HG03342 (cell line): ENCODE data around the gene NXNL2.
A peak's percentile ranks its signal among the peaks of the same experiment; 100 is the strongest.

ENCODE experiments used
- ATAC-seq: cut with Tn5 transposase; IDR thresholded peaks from one replicate; pipeline ENCODE4 v1.9.1; 2021; ENCODE audit warnings: mild to moderate bottlenecking, moderate library complexity; ENCODE audit not compliant: unreplicated experiment

The NXNL2 gene

DNA sequence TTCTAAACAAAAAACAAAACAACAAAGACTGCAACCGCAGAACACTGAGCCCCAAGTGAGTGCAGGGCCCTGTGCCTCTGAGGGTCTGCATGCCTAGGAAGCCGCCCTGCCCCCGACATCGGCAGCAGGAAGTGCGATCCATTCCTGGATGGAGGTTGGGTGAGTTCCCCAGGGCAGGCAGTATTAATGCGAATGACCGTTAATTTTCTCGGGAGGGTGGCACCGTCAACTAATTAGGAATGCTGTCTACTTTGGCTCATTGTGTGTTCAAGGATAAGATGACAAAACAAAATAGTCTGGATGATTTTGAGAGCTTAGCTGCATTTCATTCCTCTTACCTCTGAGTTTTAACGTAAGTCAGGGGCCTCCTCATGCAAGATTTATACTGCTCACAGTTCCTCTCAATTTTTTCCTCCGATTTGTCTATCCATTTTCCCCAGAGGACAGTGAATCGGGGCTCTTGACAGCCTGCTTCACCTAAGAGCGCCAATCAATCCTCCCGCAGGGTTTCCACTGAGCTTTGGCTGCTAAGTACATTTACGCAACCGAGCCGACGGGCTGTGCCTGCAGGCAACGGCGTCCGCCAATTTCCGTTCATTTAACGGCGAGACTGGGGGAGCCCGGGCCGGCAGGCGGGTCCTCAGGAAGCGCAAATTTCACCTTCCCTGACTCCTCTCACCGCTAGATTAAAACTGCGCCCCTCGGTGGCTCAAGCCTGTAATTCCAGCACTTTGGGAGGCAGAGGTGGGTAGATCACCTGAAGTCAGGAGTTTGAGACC lies 2.9 kb upstream of the NXNL2 start:
- ATAC-seq, result no peak

DNA sequence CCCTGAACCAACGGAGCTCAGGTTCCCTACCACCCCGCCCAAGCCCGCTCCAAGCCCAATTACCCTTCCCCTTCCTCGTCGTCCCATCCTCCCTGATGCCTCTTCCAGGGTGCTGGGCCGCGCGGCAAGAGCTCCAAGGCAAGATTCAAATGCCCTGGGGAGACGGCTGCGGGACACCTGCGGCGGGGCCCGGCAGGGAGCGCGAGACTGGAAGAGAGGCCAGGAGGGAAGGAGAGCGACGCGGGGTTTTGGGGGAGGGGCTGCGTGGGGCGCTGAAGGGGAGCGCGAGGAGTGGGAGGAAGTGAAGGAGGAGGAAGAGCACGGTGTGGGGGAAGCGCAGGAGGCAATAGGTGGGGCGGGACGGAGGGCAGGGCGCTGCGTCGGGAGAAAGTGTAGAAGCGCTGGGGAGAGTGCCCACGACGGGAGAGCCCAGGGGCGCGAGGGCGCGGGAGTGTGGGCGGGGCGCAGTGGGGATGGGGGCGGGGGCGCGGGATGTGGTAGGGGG lies 975 bp upstream of the NXNL2 start:
- no peak for ATAC-seq

DNA sequence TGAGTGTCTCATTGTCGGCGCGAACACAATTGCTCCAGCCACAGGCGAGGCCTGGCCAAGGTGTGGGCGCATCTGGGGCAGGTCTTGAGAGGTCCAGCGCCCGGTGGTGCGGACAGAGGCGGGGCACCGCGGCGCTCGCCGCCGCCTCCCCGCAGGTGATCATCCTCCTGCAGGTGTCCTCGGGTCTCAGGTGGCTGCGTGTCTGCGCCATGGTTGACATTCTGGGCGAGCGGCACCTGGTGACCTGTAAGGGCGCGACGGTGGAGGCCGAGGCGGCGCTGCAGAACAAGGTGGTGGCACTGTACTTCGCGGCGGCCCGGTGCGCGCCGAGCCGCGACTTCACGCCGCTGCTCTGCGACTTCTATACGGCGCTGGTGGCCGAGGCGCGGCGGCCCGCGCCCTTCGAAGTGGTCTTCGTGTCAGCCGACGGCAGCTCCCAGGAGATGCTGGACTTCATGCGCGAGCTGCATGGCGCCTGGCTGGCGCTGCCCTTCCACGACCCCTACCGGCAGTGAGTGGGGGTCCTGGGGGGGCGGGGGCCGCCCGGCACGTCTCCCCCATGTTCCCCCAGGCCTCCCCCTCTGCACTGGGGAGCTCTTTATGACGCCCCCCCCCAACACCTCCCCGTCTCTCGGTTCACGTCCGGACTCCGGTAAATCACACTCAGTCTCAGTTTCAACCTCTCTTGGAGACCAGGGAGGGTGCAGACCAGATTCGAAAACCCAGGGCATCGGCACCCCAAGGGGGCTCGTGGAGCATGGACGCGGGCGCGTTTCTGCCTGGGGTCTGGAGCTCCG lies 446 bp downstream of the NXNL2 start:
- ATAC-seq, result no peak

DNA sequence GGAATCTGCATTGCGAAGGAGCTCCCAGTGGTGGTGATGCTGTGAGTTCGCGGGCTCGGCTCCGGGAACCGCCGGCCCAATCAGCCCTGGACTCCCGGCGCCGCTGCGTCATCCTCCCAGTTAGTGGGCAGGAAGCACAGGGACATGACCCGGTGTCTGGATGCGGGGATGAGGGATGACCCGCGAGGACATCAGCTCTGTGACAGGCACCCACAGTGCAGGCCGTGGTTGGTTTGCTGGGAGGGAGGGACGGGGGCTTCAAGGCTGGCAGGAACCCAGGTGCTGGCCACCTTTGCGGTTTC lies 996 bp downstream of the NXNL2 start:
- no peak for ATAC-seq

DNA sequence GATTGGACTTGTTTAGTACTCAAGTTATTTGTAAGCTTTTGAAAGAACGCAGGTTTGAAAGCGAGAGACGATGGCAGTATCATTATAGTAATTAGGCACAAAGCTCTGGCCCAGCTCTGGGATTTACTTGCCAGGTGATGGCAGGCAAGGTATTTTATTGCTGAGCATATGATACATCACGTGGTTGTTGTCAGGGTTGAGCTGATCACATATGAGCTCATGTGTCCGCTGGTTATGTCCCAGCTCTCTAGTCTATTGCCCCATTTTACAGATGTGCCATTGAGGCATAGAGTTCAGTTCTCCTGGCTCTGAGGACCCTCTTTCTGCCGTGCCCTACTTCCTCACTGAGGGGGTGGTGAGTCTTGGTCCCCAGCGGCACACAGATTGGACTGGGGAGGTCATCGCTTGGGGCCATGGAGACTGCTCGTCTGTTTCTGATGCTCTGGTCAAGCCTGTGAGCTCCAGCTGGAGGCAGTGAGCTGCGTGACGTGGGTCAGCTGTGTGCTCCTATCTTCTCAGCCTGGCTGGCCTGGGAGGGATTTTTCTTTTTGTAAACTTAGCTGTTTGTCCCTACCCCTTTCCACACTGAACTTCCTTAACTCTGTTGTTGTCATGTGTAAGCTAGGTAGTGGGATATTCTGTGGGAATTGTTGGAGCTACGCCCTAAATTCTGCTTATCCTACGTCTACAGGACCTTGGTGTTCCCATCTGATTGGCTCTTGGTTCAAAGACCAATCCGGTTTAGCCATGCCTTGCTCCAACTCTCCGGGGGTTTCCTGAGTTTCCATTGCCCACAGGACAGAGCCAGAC lies 2.2 kb downstream of the NXNL2 start:
- ATAC-seq, result no peak

DNA sequence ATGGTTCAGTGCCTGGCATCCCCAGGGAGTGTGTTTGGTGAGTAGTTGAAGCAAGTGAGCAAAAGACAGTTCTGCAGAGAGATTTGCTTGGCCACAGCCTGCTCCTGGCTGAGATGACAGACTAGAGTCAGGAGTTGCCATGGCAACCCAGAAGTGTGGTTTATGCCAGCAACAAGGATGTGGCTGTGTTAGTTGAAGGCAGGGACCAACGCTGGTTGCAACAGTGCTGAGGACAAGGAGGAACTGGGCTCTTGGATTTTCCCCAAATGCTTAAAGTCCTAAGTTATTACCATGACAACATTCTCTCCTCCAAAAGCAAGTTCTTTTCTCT lies 2.7 kb downstream of the NXNL2 start:
- ATAC-seq, result peak; percentile 50

DNA sequence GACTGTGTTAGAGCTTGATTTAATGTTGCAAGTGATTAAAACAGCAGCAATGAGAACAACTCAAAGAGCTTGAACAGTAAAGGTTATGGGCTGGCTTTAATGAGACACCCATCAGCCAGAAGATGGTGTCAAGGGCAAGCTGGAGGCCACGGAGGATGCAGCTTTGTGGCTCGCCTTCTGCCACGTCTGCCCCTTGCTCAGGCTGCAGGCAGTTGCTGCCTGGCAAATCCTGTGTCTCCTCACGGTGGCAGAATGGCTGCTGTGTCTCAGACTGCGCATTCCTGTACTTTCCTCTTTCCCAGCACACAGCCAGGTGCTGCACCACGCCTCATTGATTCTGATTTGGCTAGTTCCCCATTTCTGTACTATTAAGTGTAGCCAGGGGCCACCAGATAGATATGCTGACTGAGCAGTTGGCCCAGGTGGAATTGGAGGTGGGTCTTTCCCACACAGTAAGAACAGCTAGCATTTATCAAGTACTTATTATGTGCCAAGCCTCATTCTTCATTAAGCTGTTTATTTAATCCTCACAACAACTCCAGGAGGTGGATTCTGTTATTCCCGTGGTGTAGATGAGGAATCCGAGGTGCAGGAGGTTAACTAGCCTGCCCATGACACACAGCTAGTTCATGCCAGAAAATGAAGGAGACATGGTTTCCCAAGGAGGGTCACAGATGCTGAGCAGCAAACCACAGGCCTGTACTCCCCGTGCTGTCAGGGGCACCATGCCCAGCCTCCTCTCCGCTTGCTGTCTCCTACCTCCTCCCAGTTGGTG lies 3.5 kb downstream of the NXNL2 start:
- no peak for ATAC-seq

DNA sequence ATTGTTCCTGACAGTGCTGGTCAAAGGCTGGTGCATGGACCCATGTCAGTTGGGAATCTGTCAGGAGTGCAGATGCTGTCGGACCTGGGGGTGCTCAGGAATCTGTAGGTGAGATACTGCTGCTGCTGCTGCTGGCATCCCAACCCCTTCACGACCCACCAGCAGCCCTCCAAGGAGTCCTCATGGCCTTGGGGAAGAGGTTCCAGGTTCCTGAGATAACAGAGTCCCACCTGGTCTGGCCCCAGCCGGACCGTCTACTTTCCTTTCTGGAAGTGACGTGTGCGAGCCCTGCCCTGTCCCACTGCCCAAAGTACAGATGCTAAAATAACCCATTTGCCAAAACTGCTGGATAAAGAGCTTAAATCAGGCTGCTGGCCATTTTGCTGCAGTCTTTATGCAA lies 4.3 kb downstream of the NXNL2 start:
- no peak for ATAC-seq

DNA sequence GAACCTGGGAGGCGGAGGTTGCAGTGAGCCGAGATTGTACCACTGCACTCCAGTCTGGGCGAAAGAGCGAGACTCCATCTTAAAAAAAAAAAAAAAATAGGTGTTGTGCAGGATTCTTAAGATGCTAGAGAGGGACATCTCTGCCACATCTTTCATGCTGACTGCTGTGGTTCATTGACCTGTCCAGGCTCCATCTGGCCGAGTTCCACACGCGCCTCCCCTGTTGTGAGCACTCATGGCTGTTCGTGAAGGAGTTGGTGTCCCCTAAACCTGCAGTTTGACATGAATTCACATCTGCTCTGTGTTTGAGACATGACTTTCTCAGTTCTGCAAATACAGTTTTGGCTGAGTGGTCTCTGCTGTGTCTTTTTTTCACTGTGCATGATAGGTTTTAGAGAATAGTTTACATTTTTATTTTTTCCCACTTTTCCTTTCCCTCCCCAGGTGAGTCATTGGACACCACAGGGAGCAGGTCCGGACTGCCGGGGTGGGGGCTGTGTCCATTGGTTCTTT lies 5.3 kb downstream of the NXNL2 start:
- ATAC-seq, result no peak

DNA sequence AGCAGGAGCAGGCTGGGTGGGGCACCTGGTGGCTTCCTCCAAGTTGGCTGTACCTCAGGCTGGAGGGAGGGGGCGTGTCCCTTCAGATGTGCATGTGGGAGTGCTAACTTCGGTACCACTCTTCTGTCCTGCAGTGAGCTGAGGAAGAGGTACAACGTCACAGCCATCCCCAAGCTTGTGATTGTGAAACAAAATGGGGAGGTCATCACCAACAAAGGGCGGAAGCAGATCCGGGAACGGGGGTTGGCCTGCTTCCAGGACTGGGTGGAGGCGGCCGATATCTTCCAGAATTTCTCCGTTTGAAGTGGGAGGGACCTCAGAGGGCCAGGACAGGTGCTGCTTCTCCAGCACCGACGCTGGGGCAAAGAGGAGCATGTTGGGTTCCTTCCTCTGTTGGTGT lies 9.3 kb downstream of the NXNL2 start:
- ATAC-seq, result no peak

DNA sequence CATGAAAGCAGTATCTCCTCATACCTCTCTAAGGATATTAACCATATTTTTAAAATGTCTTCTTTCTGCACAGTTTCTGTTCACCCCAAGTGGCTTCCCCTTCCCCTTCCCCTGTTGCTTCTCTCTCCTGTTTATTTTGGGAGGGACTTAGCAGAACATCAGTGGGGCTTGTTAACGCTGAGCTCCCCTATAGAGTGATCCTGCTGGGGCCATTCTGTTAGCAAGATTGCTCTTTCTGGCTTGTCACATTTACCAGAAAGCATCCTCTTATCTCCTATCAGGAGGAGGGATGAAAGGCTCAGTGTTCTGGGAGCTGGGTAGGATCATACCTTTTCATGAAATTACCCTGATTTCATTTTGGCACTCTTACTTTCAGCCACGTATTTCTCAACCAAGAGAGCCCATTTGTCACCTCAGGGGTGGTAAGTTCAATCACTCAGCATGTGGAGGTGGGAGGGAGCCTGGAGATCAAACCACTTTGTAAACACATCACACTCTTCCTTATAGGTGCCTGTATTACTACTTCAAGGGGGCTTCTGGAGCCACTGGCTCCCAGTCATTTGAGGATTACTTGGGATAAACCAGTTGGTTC lies 16.7 kb downstream of the NXNL2 start:
- no peak for ATAC-seq

DNA sequence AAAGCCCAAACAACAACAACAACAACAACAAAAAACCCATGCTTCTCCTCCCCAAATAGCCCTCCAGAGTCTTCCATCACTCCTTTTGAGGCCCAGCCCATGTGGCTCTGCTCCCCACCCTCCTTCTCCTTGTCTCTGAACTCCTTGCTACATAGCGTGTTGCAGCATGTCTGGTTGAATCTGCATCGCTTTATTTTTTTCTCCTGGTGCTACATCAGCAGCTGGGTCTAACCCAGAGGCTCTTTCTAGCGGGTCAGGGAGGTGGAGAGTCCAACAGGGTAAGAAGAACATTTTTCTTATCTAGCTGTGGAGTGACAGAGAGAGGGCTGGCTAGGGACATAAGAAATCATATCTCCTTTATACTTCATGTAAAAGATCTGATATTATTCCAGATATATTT lies 18.4 kb downstream of the NXNL2 start:
- ATAC-seq, result no peak

DNA sequence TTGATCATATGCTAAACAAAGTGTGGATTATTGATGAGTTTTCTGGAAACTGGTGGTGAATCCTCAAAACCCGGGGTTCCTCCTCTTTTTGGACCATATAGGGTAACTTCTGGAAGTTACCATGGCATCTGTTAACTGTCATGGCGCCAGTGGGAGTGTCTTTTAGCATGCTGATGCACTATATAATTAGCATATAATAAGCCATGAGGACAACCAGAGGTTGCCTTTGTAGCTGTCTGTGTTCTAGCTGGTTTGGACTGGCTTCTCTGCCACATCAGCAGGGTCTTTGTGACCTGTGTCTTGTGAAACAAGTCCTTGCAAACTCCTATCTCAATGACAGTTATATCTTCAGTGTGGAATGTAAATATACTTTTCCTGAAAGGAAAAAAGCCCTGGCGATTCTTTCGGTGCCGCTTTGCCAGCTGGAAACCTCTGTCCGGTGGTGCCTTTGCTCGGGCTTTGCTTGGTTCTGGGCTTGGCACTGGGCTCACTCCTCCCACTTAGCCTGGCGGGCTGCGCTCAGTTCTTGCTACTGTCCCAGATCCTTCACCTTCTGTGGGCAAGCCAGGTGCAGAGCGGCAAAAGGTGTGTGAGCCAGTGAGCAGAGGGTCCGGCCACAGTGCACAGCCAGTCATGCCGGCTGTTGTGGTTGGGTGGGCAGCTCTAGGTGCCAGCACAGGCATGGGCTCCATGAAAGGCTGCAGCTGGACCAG lies 20.4 kb downstream of the NXNL2 start:
- ATAC-seq, result no peak

DNA sequence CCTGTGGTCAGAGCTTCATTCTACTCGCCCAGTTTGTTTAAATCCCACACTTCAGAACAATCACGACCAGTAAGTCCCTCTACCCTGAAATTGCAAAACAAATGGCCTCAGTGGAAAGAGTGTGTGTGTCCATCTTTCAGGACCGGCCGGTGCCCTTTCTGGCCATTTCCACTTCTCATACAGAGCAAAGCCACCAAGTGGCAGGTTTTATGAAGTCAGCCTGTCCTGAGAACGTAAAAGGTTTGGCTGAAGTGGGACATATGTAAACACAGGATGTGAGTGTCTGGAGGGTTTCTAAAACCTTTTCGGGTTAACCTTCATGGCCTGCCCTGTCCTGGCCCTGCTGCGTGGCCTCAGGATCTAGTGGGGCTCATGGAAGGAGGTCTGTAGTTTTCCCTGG lies 24.7 kb downstream of the NXNL2 start:
- ATAC-seq, result no peak

DNA sequence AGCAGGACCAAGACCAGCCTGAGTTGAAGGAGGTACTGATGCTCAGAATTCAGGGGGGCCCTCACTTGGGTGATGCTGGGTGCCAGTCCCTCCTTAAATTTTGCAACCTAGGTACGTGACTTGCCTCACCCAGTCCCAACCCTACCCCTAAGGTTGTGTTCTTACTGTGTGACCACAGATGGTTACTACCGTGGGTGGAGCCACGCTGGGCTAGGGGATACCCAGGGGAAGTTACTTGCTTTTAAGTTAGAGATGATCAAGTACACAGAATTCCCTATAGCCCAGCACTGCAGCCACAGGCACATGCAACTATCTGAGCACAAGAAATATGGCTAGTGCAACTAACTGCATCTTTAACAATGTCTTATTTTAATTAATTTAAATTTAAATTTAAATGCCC lies 32.9 kb downstream of the NXNL2 start:
- ATAC-seq, result no peak

DNA sequence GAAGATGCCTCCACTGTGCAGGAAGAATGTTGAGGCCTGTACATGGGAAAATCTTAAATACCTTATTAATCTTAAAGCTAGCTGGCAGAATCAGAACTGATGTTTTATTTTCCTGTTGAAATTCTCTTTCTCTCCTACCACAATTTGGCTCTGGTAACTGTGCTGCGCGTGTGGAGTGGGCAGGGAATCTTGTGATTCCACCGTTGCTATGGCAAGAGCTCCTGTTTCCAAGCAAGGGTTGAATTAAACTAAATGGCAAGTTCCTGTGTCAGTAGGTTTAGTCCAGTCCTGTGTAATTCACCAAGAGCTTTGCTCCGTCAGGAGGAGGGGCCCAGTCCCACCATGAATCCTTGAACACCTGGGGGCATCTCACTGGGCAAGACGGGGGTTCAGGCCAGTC lies 36.4 kb downstream of the NXNL2 start:
- ATAC-seq, result no peak

DNA sequence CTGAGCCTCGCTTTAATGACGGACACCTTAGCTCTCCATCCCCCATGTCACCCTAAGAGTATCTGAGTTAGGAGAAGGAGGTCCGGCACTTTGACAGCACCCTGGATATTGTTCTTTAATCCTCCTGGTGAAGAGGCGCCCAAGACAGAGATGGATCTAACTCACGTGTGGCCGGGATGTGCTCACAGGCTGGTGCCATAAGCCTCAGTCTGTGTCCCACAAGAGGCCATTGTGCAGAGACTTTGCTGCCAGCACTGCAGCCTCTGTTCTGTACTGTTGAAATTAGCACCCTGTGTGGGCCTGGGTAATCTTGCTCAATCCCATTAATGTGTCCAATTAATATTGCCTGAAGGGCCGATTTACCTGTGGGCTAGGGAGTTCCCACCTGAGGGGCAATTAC lies 37.7 kb downstream of the NXNL2 start:
- ATAC-seq, result no peak

DNA sequence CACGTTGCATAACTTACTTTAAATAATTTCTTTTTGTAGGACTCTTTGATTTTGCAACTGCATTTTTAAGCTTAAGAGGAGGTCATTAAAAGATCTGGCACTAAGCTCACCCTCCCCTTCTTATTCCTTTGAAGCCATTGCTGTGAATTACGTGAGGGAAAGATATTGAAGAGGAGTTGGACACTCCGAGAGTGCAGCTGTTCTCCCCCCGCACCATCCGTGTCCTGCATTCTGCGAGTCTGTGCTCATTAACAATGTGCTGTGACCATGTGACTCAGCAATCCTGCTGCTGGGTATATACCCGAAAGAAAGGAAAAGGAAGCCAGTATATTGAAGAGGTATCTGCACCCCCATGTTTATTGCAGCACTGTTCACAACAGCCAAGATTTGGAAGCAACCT lies 40.0 kb downstream of the NXNL2 start:
- ATAC-seq, result no peak

DNA sequence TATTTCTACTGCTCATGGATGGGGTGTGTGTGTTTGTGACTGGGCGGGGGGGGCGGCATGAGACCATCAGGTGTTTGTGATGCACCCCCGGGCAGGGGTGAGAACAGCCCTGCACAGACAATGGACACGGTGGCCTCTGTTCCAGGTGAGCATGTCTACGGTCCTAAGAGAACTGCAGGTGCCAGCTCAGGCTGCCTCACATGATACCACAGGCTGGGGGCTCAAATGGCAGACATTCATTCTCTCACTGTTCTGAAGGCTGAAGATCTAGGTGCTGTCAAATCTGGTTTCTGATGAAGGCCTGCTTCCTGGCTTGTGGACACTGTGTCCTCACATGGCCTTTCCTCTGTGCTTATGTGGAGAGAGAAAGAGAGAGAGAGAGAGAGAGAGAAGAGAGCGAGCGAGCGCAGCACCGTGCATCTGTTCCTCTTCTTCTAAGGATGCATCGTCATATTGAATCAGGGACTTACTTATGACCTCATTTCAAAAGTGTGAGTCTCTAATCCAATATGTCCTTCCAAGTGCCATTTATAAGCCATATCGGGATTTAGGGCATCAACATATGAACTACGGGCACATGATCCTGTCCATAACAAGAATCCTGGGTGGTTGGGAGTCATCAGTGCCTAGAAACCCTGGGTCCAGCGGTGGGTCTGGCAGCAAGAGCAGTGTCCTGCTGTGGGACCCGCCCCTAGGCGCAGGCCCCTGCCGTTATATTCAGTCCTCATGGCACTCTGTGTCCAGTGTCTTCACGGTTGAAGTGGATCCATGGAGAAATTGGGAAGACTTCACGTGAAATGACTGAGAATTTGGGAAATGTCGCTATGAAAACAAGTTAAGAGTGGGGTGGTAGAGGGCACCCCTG lies 42.5 kb downstream of the NXNL2 start:
- no peak for ATAC-seq
